Measurements from ENCODE around the gene VAV3. TPM values are rescaled to one million over a fixed set of nuclear protein-coding genes. Genes with fewer than 3 reads are reported as not detected.

Gene VAV3
- total RNA-seq, 1 donor from 2014 or later, result 2.9 TPM

DNA sequence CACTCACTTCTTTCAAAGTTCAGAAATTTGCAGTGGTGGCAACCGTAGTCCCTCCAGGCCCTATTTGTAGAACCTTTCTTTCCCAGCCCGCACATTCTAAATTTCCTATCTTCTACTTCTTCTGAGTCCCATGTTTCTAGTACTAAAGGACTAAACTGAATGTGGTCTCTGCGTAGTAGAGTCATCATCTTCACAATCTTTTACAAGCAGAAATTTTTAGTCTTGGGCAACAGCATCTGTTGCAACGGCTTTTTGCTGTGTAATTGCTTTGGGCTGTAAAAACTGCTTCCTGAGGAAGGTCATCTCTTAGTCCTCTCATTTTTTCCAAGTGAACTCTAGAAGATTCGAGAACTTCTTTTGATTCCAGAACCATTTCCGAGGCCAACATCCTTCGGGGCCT is 23.9 kb downstream of the VAV3 start:
- no peak overlapping the region for H3K4me3 Mint-ChIP-seq
- no peaks in the 10 kb centered on the region for H3K9me3 Mint-ChIP-seq
- TF ChIP-seq, protein P1, sequence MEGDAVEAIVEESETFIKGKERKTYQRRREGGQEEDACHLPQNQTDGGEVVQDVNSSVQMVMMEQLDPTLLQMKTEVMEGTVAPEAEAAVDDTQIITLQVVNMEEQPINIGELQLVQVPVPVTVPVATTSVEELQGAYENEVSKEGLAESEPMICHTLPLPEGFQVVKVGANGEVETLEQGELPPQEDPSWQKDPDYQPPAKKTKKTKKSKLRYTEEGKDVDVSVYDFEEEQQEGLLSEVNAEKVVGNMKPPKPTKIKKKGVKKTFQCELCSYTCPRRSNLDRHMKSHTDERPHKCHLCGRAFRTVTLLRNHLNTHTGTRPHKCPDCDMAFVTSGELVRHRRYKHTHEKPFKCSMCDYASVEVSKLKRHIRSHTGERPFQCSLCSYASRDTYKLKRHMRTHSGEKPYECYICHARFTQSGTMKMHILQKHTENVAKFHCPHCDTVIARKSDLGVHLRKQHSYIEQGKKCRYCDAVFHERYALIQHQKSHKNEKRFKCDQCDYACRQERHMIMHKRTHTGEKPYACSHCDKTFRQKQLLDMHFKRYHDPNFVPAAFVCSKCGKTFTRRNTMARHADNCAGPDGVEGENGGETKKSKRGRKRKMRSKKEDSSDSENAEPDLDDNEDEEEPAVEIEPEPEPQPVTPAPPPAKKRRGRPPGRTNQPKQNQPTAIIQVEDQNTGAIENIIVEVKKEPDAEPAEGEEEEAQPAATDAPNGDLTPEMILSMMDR (conservative IDR thresholded peaks at IDR 0.05), result no peak
- no peaks in the 10 kb centered on the region for H3K27me3 Mint-ChIP-seq (ENCODE audit: low read depth)
- H3K4me1 Mint-ChIP-seq, result peaks cover 7% of the 10 kb centered on the region
- DNase-seq (ENCODE audit: low read depth, low spot score), result no peak
- H3K27ac Mint-ChIP-seq (ENCODE audit: unreplicated experiment), result no peak overlapping the region
- no peaks in the 10 kb centered on the region for H3K36me3 Mint-ChIP-seq (ENCODE audit: low read depth)

GRCh38 chr1:107940701-107941100 is 24.3 kb downstream of the VAV3 start:
- no peaks in the 10 kb centered on the region for H3K9me3 Mint-ChIP-seq
- TF ChIP-seq, protein P1 (conservative IDR thresholded peaks at IDR 0.05), result no peak
- DNase-seq (ENCODE audit: low read depth, low spot score), result no peak
- peaks cover 7% of the 10 kb centered on the region for H3K4me1 Mint-ChIP-seq
- H3K4me3 Mint-ChIP-seq, result no peak overlapping the region
- H3K27me3 Mint-ChIP-seq (ENCODE audit: low read depth), result no peaks in the 10 kb centered on the region
- H3K27ac Mint-ChIP-seq (ENCODE audit: unreplicated experiment), result no peak overlapping the region
- H3K36me3 Mint-ChIP-seq (ENCODE audit: low read depth), result no peaks in the 10 kb centered on the region

GRCh38 chr1:107940017-107940577 is 24.9 kb downstream of the VAV3 start:
- TF ChIP-seq, protein P1 (conservative IDR thresholded peaks at IDR 0.05), result no peak
- H3K27ac Mint-ChIP-seq (ENCODE audit: unreplicated experiment), result no peak overlapping the region
- DNase-seq (ENCODE audit: low read depth, low spot score), result no peak
- no peaks in the 10 kb centered on the region for H3K27me3 Mint-ChIP-seq (ENCODE audit: low read depth)
- H3K4me3 Mint-ChIP-seq, result no peak overlapping the region
- peaks cover 7% of the 10 kb centered on the region for H3K4me1 Mint-ChIP-seq
- no peaks in the 10 kb centered on the region for H3K36me3 Mint-ChIP-seq (ENCODE audit: low read depth)
- H3K9me3 Mint-ChIP-seq, result no peaks in the 10 kb centered on the region

DNA sequence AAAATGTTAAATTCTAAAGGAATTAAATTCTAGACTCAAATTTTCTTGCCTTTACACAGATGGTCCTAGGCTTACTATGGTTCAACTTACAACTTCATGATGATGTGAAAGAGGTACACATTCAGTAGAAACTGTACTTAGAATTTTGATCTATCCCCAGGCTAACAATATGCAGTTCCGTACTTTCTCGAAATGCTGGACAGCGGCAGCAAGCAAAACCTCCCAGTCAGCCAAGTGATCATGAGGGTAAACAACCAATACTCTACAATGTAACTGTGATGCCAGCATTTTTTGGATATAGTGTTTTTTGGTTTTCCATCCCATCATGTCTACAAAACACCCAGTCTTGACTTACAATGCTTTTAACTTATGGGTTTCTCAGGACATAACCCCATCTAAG is 25.7 kb downstream of the VAV3 start:
- H3K27me3 Mint-ChIP-seq (ENCODE audit: low read depth), result no peaks in the 10 kb centered on the region
- TF ChIP-seq, protein P1 (conservative IDR thresholded peaks at IDR 0.05), result no peak
- no peaks in the 10 kb centered on the region for H3K36me3 Mint-ChIP-seq (ENCODE audit: low read depth)
- DNase-seq (ENCODE audit: low read depth, low spot score), result no peak
- H3K4me1 Mint-ChIP-seq, result peaks cover 7% of the 10 kb centered on the region
- no peaks in the 10 kb centered on the region for H3K9me3 Mint-ChIP-seq
- H3K27ac Mint-ChIP-seq (ENCODE audit: unreplicated experiment), result no peak overlapping the region
- H3K4me3 Mint-ChIP-seq, result no peak overlapping the region

DNA sequence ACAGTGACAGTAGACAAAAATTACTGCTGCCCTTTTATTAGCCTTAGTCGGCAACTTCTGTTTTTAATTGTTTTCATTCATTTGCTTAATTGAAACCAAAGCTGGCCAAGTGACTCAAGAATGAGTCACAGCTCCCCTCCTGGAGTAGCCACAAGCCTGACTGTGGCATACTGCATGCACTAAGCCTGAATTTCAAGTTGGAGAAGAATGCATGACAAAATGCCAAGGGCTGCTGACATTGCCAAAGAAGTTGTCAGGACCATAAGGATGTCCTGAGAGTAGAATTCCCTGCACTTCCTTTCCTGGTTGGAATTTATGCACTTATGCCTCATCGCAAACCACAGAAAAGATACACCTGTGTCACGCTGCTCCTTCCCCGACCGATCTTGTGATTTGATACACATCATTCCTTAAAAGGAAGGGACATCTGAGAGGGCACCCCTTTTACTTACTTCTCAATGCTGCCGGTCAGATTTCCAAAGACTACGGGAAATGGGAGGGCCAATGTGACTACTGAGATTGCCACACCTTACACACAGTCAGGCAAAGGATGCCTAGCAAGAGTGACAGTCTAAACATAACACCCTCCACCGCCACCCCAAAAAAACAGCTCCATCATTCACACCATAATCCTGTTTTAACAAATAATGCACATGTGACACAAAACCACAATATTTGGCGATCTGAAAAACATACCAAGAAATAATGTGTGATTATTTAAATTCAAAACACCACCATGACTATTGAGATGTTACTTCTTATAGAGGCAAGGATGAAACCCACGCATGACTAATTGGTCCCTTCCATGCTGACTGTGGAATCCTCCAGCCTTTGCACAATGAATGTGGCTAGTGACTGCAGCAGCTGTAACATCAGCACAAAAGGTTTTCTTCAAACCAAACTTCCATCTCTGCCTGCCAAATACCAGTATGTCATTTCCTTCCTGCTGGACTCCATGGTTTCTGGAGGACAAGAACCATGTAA is 28.2 kb downstream of the VAV3 start:
- H3K4me1 Mint-ChIP-seq, result peaks cover 7% of the 10 kb centered on the region
- DNase-seq (ENCODE audit: low read depth, low spot score), result no peak
- no peaks in the 10 kb centered on the region for H3K36me3 Mint-ChIP-seq (ENCODE audit: low read depth)
- no peak overlapping the region for H3K4me3 Mint-ChIP-seq
- no peak overlapping the region for H3K27ac Mint-ChIP-seq (ENCODE audit: unreplicated experiment)
- no peaks in the 10 kb centered on the region for H3K9me3 Mint-ChIP-seq
- H3K27me3 Mint-ChIP-seq (ENCODE audit: low read depth), result no peaks in the 10 kb centered on the region
- TF ChIP-seq, protein P1 (conservative IDR thresholded peaks at IDR 0.05), result no peak
